K562 (cell line): ENCODE measurements around the gene MTRFR. TPM values are rescaled to one million over a fixed set of nuclear protein-coding genes. Genes with fewer than 3 reads are reported as not detected.

Experiments used
- ATAC-seq: fragments of 200-7000 bp; cut with Tn5 transposase; 3 replicates; pipeline ENCODE4 v1.9.1; 2020; ENCODE audit warnings: moderate library complexity
- BruUV-seq: library from RNA; stranded (reverse); fragments of 400-500 nt; replicated peaks from 2 replicates; lab custom pipeline; 2021; lab: Mats Ljungman, UMichigan
- CTCF ChIA-PET: fragments of 300-600 bp; formaldehyde crosslinking; extraction: SDS; loops from one replicate; lab custom pipeline; 2021; ENCODE audit warnings: low intra/inter-chr PET ratio; lab: Yijun Ruan, JAX
- POLR2A ChIA-PET: fragments of 300-600, 350-650 bp; sonication (Branson Sonifier 250); formaldehyde crosslinking; extraction: SDS; loops from one replicate; lab custom pipeline; 2021; ENCODE audit warnings: antibody characterized with exemption, inconsistent platforms; lab: Yijun Ruan, JAX
- DNase-seq, 4 experiments: peaks; one replicate each; pipeline versions ENCODE4 v3.0.0 to v3.0.0-alpha.2; 2011 to 2018; ENCODE audit warnings: low spot score in 3 of 4, mixed read lengths in 3 of 4; ENCODE audit errors: extremely low read depth in 1 of 4
- FAIRE-seq: peaks from 2 replicates; lab custom pipeline; 2011; peaks lifted over from hg19 to GRCh38; lab: Jason Lieb, UNC
- H2AFZ ChIP-seq: 2 replicates; pipeline ENCODE4 v1.6.0; 2011; ENCODE audit warnings: low read depth, low read length, control low read depth, inconsistent platforms
- H3K27ac ChIP-seq: fragments of 200-600 bp; 3 replicates; pipeline ENCODE4 v1.8.0; 2011; ENCODE audit warnings: low read depth, mild to moderate bottlenecking, control low read depth, inconsistent platforms, low read length, moderate library complexity, mixed read lengths; ENCODE audit errors: extremely low read depth
- H3K27me3 ChIP-seq, 2 experiments: fragments of 300-600 bp in 1 of 2; 2 replicates in 1 of 2; 3 replicates in 1 of 2; pipeline versions ENCODE4 v1.6.0 to v1.8.0; 2011; ENCODE audit warnings: inconsistent platforms in 2 of 2, low read length in 2 of 2, mild to moderate bottlenecking in 1 of 2, mixed read lengths in 1 of 2, moderate library complexity in 1 of 2; ENCODE audit not compliant: control insufficient read depth in 2 of 2, insufficient read depth in 2 of 2
- H3K36me3 ChIP-seq: fragments of 300-600 bp; 3 replicates; pipeline ENCODE4 v1.8.0; 2011; ENCODE audit warnings: mild to moderate bottlenecking, low read length, inconsistent platforms; ENCODE audit not compliant: control insufficient read depth, insufficient read depth
- H3K4me1 ChIP-seq, 2 experiments: fragments of 200-600 bp in 1 of 2; replicated peaks in 1 of 2; 2 replicates in 1 of 2; 3 replicates in 1 of 2; pipeline versions ENCODE4 v1.5.1 to v1.8.0; 2011; ENCODE audit warnings: inconsistent platforms in 2 of 2, low read length in 2 of 2, mild to moderate bottlenecking in 1 of 2, mixed read lengths in 1 of 2, moderate library complexity in 1 of 2; ENCODE audit not compliant: control insufficient read depth in 2 of 2, insufficient read depth in 2 of 2
- H3K4me2 ChIP-seq: 2 replicates; pipeline ENCODE4 v1.6.1; 2011; ENCODE audit warnings: low read length, control low read depth, inconsistent platforms, mixed read lengths; ENCODE audit not compliant: insufficient read depth
- H3K4me3 ChIP-seq: fragments of 200-600 bp; sonication (generic), shearing (Covaris generic); 2 replicates; pipeline ENCODE4 v1.5.1; 2016; ENCODE audit warnings: control low read depth, inconsistent platforms
- H3K79me2 ChIP-seq: fragments of 200-600 bp; 3 replicates; pipeline ENCODE4 v1.8.0; 2011; ENCODE audit warnings: low read length, inconsistent platforms; ENCODE audit not compliant: control insufficient read depth, insufficient read depth
- H3K9ac ChIP-seq, 2 experiments: 2 replicates each; pipeline versions ENCODE4 v1.6.0 to v1.6.1; 2011; ENCODE audit warnings: low read depth in 2 of 2, low read length in 2 of 2, control low read depth in 1 of 2, inconsistent platforms in 1 of 2, mild to moderate bottlenecking in 1 of 2, mixed read lengths in 1 of 2; ENCODE audit not compliant: insufficient read depth in 1 of 2
- H3K9me1 ChIP-seq: one replicate; pipeline ENCODE4 v1.6.0; 2011; ENCODE audit warnings: inconsistent platforms, mild to moderate bottlenecking, low read length, moderate library complexity; ENCODE audit not compliant: control insufficient read depth, insufficient read depth
- H3K9me3 ChIP-seq: replicated peaks from 2 replicates; pipeline ENCODE4 v1.5.1; 2011; ENCODE audit warnings: low read depth, low read length, inconsistent platforms; ENCODE audit not compliant: control insufficient read depth, insufficient read depth
- H4K20me1 ChIP-seq: replicated peaks from 2 replicates; pipeline ENCODE4 v1.6.1; 2011; ENCODE audit warnings: low read length, inconsistent platforms, mixed read lengths; ENCODE audit not compliant: control insufficient read depth, insufficient read depth
- E2F3 ChIP-seq: fragments of 250-450 bp; sonication (Bioruptor Pico); IDR thresholded peaks from 2 replicates; pipeline ENCODE4 v1.4.0; 2020; ENCODE audit warnings: mild to moderate bottlenecking
- ZBED1 ChIP-seq: IDR thresholded peaks from 2 replicates; pipeline ENCODE4 v1.6.1; 2014
- ZNF224 ChIP-seq: sonication (generic); formaldehyde crosslinking; IDR thresholded peaks from 2 replicates; pipeline ENCODE4 v1.8.0; 2022; ENCODE audit warnings: mild to moderate bottlenecking, missing genetic modification reagents
- ZNF586 ChIP-seq: fragments of 450-650 bp; formaldehyde crosslinking; conservative IDR thresholded peaks from 2 replicates; pipeline ENCODE4 v1.4.0; 2020; ENCODE audit warnings: mild to moderate bottlenecking, moderate library complexity
- WGBS: fragments of 100-300 bp; shearing (Covaris generic); methylation state at CpG from one replicate; pipeline ENCODE4 v1.1.6; 2016; ENCODE audit warnings: low coverage, mixed read lengths; ENCODE audit not compliant: insufficient coverage; ENCODE audit errors: missing lambda C conversion rate; 5-methylcytosine and 5-hydroxymethylcytosine counted together
- in situ Hi-C: fragments of 300-500 bp; cut with MboI; formaldehyde crosslinking; loops from 4 replicates; pipeline ENCODE4 v1.15.0; 2018; ENCODE audit warnings: inconsistent platforms, mixed read lengths
- intact Hi-C: fragments of 100-400 bp; cut with micrococcal nuclease; formaldehyde crosslinking; loops from 2 replicates; pipeline ENCODE4 v1.14.2; 2022
- polyA plus RNA-seq, 8 experiments: library from polyadenylated mRNA; depleted of rRNA in 4 of 8; stranded (reverse) in 5 of 8; unstranded in 3 of 8; fragments of >200 nt; fragmentation: Nextera tagmentation in 2 of 8; fragmentation: Illumina TruSeq in 1 of 8; extraction: Ambion mirVana in 2 of 8; extraction: Trizol in 1 of 8; gene quantifications; 2 replicates each; pipeline versions ENCODE4 v1.2.1 to v1.2.3, GENCODE V29; 2011 to 2014; ENCODE audit warnings: inconsistent platforms in 1 of 8, missing spikeins in 1 of 8
- total RNA-seq, 7 experiments: library from RNA; depleted of rRNA in 6 of 7; stranded (reverse); fragments of >200 nt in 6 of 7; fragmentation: Illumina TruSeq in 2 of 7; extraction: Trizol in 2 of 7; gene quantifications; 2 replicates each; pipeline versions ENCODE4 v1.2.1 to v1.2.3, GENCODE V29; 2011 to 2021; ENCODE audit warnings: low replicate concordance in 1 of 7
- TF ChIP-seq, protein P1 (sequence below), 2 experiments: fragments of 450-650 bp; IDR thresholded peaks; 2 replicates each; pipeline ENCODE4 v1.6.1; 2016
- TF ChIP-seq, protein P2 (sequence below): sonication (generic); formaldehyde crosslinking; IDR thresholded peaks from 2 replicates; pipeline ENCODE4 v1.8.0; 2022; ENCODE audit warnings: missing genetic modification reagents, mild to moderate bottlenecking, borderline replicate concordance
- TF ChIP-seq, protein P3 (sequence below): fragments of 450-650 bp; conservative IDR thresholded peaks from 2 replicates; pipeline ENCODE4 v1.6.1; 2016; ENCODE audit warnings: missing genetic modification characterization, low read depth, mild to moderate bottlenecking, missing compliant biosample characterization, moderate library complexity
- TF ChIP-seq, protein P4 (sequence below), 2 experiments: fragments of 450-650 bp; IDR thresholded peaks; 2 replicates each; pipeline ENCODE4 v1.6.1; 2016; ENCODE audit warnings: mild to moderate bottlenecking in 2 of 2, borderline replicate concordance in 1 of 2, low read depth in 1 of 2, moderate library complexity in 1 of 2

The MTRFR gene
- total and polyA plus RNA-seq, 9 of the 15 experiments (the other 6 are each of a cell fraction or from before 2014, with no cell fraction given) = 16.7 to 55.6 (median 34.7) TPM

DNA sequence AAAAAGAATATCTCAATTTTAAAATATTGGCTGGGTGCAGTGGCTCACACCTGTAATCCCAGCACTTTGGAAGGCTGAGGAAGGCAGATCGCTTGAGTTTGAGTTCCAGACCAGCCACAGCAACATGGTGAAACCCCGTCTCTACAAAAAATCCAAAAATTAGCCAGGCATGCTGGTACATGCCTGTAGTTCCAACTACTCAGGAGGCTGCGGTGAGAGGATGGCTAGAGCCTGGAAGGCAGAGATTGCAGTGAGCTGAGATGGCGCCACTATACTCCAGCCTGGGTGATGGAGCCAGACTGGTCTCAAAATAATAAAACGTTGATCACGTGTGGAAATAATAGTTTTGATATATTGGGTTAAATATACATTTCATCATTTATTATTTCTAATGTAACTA, 5.7 kb downstream of the MTRFR start:
- no peak overlapping the region for H3K27ac ChIP-seq
- H3K9me1 ChIP-seq = no peaks in the 10 kb centered on the region
- peaks cover 9 to 14% of the 10 kb centered on the region in 2 experiments; a peak in 4 of 5 replicates for H3K4me1 ChIP-seq
- intact Hi-C loops = loop anchor here (5.0 to 10.0 kb wide), 2 partner anchors 354 to 377 kb away; no protein-coding TSS in a partner anchor
- H3K4me3 ChIP-seq = no peak overlapping the region
- peaks cover 71% of the 10 kb centered on the region for H3K36me3 ChIP-seq
- in situ Hi-C loops = loop anchor here (10.0 kb wide), 1 partner anchor 364 kb away; no protein-coding TSS in a partner anchor
- no peaks in the 10 kb centered on the region for H3K9me3 ChIP-seq
- no TSS peak for BruUV-seq
- no peak for FAIRE-seq
- POLR2A ChIA-PET = interaction anchor here (0.6 to 1.2 kb wide), 3 partner anchors 58 to 233 kb away, joined by 3 to 7 read pairs (median 3); no protein-coding TSS in a partner anchor
- H2AFZ ChIP-seq = no peak overlapping the region
- H4K20me1 ChIP-seq = no peaks in the 10 kb centered on the region
- peaks cover 85% of the 10 kb centered on the region for H3K79me2 ChIP-seq
- H3K4me2 ChIP-seq = no peak overlapping the region
- CTCF ChIA-PET = interaction anchor here (1.3 to 1.4 kb wide), 2 partner anchors 196 to 379 kb away, joined by 3 to 7 read pairs; no protein-coding TSS in a partner anchor
- DNase-seq = no peak
- 96% methylated on average over 6 of the region's 6 CpGs for WGBS
- ATAC-seq = no peak
- no peak overlapping the region for H3K9ac ChIP-seq
- H3K27me3 ChIP-seq = no peaks in the 10 kb centered on the region
- TF ChIP-seq, protein P1, sequence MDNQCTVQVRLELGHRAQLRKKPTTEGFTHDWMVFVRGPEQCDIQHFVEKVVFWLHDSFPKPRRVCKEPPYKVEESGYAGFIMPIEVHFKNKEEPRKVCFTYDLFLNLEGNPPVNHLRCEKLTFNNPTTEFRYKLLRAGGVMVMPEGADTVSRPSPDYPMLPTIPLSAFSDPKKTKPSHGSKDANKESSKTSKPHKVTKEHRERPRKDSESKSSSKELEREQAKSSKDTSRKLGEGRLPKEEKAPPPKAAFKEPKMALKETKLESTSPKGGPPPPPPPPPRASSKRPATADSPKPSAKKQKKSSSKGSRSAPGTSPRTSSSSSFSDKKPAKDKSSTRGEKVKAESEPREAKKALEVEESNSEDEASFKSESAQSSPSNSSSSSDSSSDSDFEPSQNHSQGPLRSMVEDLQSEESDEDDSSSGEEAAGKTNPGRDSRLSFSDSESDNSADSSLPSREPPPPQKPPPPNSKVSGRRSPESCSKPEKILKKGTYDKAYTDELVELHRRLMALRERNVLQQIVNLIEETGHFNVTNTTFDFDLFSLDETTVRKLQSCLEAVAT (IDR thresholded peaks at IDR 0.05) = no peak
- TF ChIP-seq ZNF586 (CRISPR knock-in tag) (no peak), ZBED1 (no peak), ZNF224 (CRISPR knock-in tag) (no peak), E2F3 (CRISPR knock-in tag) (no peak)
- TF ChIP-seq, protein P2, sequence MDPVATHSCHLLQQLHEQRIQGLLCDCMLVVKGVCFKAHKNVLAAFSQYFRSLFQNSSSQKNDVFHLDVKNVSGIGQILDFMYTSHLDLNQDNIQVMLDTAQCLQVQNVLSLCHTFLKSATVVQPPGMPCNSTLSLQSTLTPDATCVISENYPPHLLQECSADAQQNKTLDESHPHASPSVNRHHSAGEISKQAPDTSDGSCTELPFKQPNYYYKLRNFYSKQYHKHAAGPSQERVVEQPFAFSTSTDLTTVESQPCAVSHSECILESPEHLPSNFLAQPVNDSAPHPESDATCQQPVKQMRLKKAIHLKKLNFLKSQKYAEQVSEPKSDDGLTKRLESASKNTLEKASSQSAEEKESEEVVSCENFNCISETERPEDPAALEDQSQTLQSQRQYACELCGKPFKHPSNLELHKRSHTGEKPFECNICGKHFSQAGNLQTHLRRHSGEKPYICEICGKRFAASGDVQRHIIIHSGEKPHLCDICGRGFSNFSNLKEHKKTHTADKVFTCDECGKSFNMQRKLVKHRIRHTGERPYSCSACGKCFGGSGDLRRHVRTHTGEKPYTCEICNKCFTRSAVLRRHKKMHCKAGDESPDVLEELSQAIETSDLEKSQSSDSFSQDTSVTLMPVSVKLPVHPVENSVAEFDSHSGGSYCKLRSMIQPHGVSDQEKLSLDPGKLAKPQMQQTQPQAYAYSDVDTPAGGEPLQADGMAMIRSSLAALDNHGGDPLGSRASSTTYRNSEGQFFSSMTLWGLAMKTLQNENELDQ (CRISPR knock-in tag) = no peak
- TF ChIP-seq, protein P3, sequence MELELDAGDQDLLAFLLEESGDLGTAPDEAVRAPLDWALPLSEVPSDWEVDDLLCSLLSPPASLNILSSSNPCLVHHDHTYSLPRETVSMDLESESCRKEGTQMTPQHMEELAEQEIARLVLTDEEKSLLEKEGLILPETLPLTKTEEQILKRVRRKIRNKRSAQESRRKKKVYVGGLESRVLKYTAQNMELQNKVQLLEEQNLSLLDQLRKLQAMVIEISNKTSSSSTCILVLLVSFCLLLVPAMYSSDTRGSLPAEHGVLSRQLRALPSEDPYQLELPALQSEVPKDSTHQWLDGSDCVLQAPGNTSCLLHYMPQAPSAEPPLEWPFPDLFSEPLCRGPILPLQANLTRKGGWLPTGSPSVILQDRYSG = no peak
- TF ChIP-seq, protein P4, sequence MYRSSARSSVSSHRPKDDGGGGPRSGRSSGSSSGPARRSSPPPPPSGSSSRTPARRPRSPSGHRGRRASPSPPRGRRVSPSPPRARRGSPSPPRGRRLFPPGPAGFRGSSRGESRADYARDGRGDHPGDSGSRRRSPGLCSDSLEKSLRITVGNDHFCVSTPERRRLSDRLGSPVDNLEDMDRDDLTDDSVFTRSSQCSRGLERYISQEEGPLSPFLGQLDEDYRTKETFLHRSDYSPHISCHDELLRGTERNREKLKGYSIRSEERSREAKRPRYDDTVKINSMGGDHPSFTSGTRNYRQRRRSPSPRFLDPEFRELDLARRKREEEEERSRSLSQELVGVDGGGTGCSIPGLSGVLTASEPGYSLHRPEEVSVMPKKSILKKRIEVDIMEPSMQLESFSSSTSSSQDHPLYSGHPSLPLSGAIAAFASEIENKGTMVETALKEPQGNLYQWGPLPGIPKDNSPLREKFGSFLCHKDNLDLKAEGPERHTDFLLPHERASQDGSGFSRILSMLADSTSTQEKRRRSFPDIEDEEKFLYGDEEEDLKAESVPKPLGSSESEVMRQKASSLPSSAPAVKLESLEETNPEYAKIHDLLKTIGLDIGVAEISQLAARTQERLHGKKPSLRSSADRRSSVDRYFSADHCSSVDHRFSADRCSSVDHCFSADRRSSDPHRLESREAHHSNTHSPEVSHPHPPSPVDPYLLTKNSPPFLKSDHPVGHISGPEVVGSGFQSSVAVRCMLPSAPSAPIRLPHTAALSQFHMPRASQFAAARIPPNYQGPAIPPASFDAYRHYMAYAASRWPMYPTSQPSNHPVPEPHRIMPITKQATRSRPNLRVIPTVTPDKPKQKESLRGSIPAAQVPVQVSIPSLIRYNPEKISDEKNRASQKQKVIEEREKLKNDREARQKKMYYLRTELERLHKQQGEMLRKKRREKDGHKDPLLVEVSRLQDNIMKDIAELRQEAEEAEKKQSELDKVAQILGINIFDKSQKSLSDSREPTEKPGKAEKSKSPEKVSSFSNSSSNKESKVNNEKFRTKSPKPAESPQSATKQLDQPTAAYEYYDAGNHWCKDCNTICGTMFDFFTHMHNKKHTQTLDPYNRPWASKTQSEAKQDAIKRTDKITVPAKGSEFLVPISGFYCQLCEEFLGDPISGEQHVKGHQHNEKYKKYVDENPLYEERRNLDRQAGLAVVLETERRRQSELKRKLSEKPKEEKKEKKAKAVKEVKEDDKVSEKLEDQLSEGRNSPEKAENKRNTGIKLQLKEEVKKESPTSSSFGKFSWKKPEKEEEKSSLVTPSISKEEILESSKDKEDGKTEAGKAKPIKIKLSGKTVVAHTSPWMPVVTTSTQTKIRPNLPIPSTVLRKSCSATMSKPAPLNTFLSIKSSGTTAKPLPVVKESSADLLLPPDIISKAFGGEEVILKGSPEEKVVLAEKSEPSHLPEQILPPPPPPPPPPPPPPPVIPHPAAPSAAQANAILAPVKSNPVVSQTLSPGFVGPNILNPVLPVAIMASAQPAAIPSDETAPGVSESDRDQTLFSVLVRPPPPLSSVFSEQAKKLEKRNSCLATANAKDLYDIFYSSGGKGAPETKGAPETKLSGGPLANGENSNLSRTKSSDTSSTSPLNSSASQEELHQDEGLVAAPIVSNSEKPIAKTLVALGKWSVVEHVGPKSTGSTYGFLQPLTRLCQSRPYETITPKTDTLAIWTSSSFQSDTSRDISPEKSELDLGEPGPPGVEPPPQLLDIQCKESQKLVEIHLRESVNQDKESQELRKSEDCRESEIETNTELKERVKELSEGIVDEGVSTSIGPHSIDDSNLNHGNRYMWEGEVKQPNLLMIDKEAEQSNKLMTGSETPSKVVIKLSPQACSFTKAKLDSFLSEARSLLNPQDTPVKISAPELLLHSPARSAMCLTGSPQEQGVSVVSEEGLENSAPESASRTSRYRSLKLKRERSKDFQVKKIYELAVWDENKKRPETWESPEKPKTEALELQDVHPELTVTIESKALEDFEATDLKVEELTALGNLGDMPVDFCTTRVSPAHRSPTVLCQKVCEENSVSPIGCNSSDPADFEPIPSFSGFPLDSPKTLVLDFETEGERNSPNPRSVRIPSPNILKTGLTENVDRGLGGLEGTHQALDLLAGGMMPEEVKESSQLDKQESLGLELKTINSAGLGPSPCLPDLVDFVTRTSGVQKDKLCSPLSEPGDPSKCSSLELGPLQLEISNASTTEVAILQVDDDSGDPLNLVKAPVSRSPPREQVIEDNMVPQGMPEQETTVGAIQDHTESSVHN (IDR thresholded peaks at IDR 0.05; ENCODE audit: borderline replicate concordance in 1 of 2, low read depth in 1 of 2) = no peak
